Measurements from ENCODE around the gene PSPH.

Gene PSPH

GRCh38 chr7:55973747-55974250, 77.4 kb downstream of the PSPH start:
- no peaks in the 10 kb centered on the region for H3K4me1 ChIP-seq (ENCODE audit: control insufficient read depth in 1 of 2, insufficient read depth in 2 of 2, low read length in 2 of 2)
- H3K4me3 ChIP-seq (ENCODE audit: low read depth in 1 of 2, low read length in 2 of 2), result no peak overlapping the region

GRCh38 chr7:55970978-55971377, 80.3 kb downstream of the PSPH start:
- Histone ChIP-seq H3K4me1 (ENCODE audit: control insufficient read depth in 1 of 2, insufficient read depth in 2 of 2, low read length in 2 of 2) (peaks cover 0 to under 1% of the 10 kb centered on the region in 2 donors), H3K27me3 (ENCODE audit: control insufficient read depth in 1 of 2, insufficient read depth in 2 of 2, low read length in 2 of 2) (no peaks in the 10 kb centered on the region), H3K9me3 (ENCODE audit: control insufficient read depth in 1 of 2, low read length in 2 of 2) (no peaks in the 10 kb centered on the region), H3K36me3 (ENCODE audit: control insufficient read depth in 1 of 2, insufficient read depth in 2 of 2, low read length in 2 of 2) (peaks cover 0 to 6% of the 10 kb centered on the region in 2 donors), H3K4me3 (ENCODE audit: low read depth in 1 of 2, low read length in 2 of 2) (no peak overlapping the region), H3K9ac (ENCODE audit: low read depth in 1 of 2, low read length in 2 of 2) (no peak overlapping the region), H3K27ac (ENCODE audit: low read depth, low read length) (no peak overlapping the region)

More at GRCh38 chr7:55973747-55974250, 77.4 kb downstream of the PSPH start:
- Histone ChIP-seq H3K9ac (ENCODE audit: low read depth in 1 of 2, low read length in 2 of 2) (no peak overlapping the region), H3K27ac (ENCODE audit: low read depth, low read length) (no peak overlapping the region), H3K36me3 (ENCODE audit: control insufficient read depth in 1 of 2, insufficient read depth in 2 of 2, low read length in 2 of 2) (peaks cover 4 to 15% of the 10 kb centered on the region in 2 donors), H3K27me3 (ENCODE audit: control insufficient read depth in 1 of 2, insufficient read depth in 2 of 2, low read length in 2 of 2) (no peaks in the 10 kb centered on the region), H3K9me3 (ENCODE audit: control insufficient read depth in 1 of 2, low read length in 2 of 2) (no peaks in the 10 kb centered on the region)

GRCh38 chr7:55970561-55970960, 80.7 kb downstream of the PSPH start:
- Histone ChIP-seq H3K36me3 (ENCODE audit: control insufficient read depth in 1 of 2, insufficient read depth in 2 of 2, low read length in 2 of 2) (peaks cover 0 to 6% of the 10 kb centered on the region in 2 donors), H3K27me3 (ENCODE audit: control insufficient read depth in 1 of 2, insufficient read depth in 2 of 2, low read length in 2 of 2) (no peaks in the 10 kb centered on the region), H3K9me3 (ENCODE audit: control insufficient read depth in 1 of 2, low read length in 2 of 2) (no peaks in the 10 kb centered on the region), H3K4me3 (ENCODE audit: low read depth in 1 of 2, low read length in 2 of 2) (no peak overlapping the region), H3K27ac (ENCODE audit: low read depth, low read length) (no peak overlapping the region), H3K9ac (ENCODE audit: low read depth in 1 of 2, low read length in 2 of 2) (no peak overlapping the region), H3K4me1 (ENCODE audit: control insufficient read depth in 1 of 2, insufficient read depth in 2 of 2, low read length in 2 of 2) (peaks cover 0 to 4% of the 10 kb centered on the region in 2 donors)

- Histone ChIP-seq H3K9ac (ENCODE audit: low read depth in 1 of 2, low read length in 2 of 2) (no peak overlapping the region), H3K36me3 (ENCODE audit: control insufficient read depth in 1 of 2, insufficient read depth in 2 of 2, low read length in 2 of 2) (peaks cover 0 to 6% of the 10 kb centered on the region in 2 donors), H3K4me1 (ENCODE audit: control insufficient read depth in 1 of 2, insufficient read depth in 2 of 2, low read length in 2 of 2) (peaks cover 0 to 8% of the 10 kb centered on the region in 2 donors), H3K4me3 (ENCODE audit: low read depth in 1 of 2, low read length in 2 of 2) (no peak overlapping the region), H3K27me3 (ENCODE audit: control insufficient read depth in 1 of 2, insufficient read depth in 2 of 2, low read length in 2 of 2) (no peaks in the 10 kb centered on the region), H3K27ac (ENCODE audit: low read depth, low read length) (no peak overlapping the region), H3K9me3 (ENCODE audit: control insufficient read depth in 1 of 2, low read length in 2 of 2) (no peaks in the 10 kb centered on the region)
These were observed 81.9 kb downstream of the PSPH start for GRCh38 chr7:55969391-55969790.

GRCh38 chr7:55966851-55967250, 84.4 kb downstream of the PSPH start:
- Histone ChIP-seq H3K9ac (ENCODE audit: low read depth in 1 of 2, low read length in 2 of 2) (no peak overlapping the region), H3K36me3 (ENCODE audit: control insufficient read depth in 1 of 2, insufficient read depth in 2 of 2, low read length in 2 of 2) (peaks cover 0 to 6% of the 10 kb centered on the region in 2 donors), H3K27ac (ENCODE audit: low read depth, low read length) (no peak overlapping the region), H3K4me1 (ENCODE audit: control insufficient read depth in 1 of 2, insufficient read depth in 2 of 2, low read length in 2 of 2) (peaks cover 0 to 14% of the 10 kb centered on the region in 2 donors), H3K9me3 (ENCODE audit: control insufficient read depth in 1 of 2, low read length in 2 of 2) (no peaks in the 10 kb centered on the region), H3K27me3 (ENCODE audit: control insufficient read depth in 1 of 2, insufficient read depth in 2 of 2, low read length in 2 of 2) (no peaks in the 10 kb centered on the region), H3K4me3 (ENCODE audit: low read depth in 1 of 2, low read length in 2 of 2) (no peak overlapping the region)

GRCh38 chr7:55965805-55966421, 85.3 kb downstream of the PSPH start:
- peak overlapping the region in 1 of 2 donors; percentile 81 for H3K4me3 ChIP-seq (ENCODE audit: low read depth in 1 of 2, low read length in 2 of 2)
- no peaks in the 10 kb centered on the region for H3K9me3 ChIP-seq (ENCODE audit: control insufficient read depth in 1 of 2, low read length in 2 of 2)
- peaks cover 0 to 14% of the 10 kb centered on the region in 2 donors for H3K4me1 ChIP-seq (ENCODE audit: control insufficient read depth in 1 of 2, insufficient read depth in 2 of 2, low read length in 2 of 2)
- H3K27me3 ChIP-seq (ENCODE audit: control insufficient read depth in 1 of 2, insufficient read depth in 2 of 2, low read length in 2 of 2), result no peaks in the 10 kb centered on the region
- peaks cover 0 to 6% of the 10 kb centered on the region in 2 donors for H3K36me3 ChIP-seq (ENCODE audit: control insufficient read depth in 1 of 2, insufficient read depth in 2 of 2, low read length in 2 of 2)
- H3K27ac ChIP-seq (ENCODE audit: low read depth, low read length), result no peak overlapping the region
- no peak overlapping the region for H3K9ac ChIP-seq (ENCODE audit: low read depth in 1 of 2, low read length in 2 of 2)

- Histone ChIP-seq H3K36me3 (ENCODE audit: control insufficient read depth in 1 of 2, insufficient read depth in 2 of 2, low read length in 2 of 2) (peaks cover 0 to 6% of the 10 kb centered on the region in 2 donors), H3K4me3 (ENCODE audit: low read depth in 1 of 2, low read length in 2 of 2) (peak overlapping the region; percentile 71 to 81), H3K27ac (ENCODE audit: low read depth, low read length) (peak overlapping the region; percentile 93), H3K9ac (ENCODE audit: low read depth in 1 of 2, low read length in 2 of 2) (peak overlapping the region; percentile 61 to 77), H3K4me1 (ENCODE audit: control insufficient read depth in 1 of 2, insufficient read depth in 2 of 2, low read length in 2 of 2) (peaks cover 0 to 14% of the 10 kb centered on the region in 2 donors), H3K27me3 (ENCODE audit: control insufficient read depth in 1 of 2, insufficient read depth in 2 of 2, low read length in 2 of 2) (no peaks in the 10 kb centered on the region), H3K9me3 (ENCODE audit: control insufficient read depth in 1 of 2, low read length in 2 of 2) (no peaks in the 10 kb centered on the region)
These were observed 86.2 kb downstream of the PSPH start for GRCh38 chr7:55965100-55965470.

- peak within 1 kb of the TSS; percentile 71 to 81 for H3K4me3 ChIP-seq (ENCODE audit: low read depth in 1 of 2, low read length in 2 of 2)
- no peaks in the 10 kb centered on the region for H3K9me3 ChIP-seq (ENCODE audit: control insufficient read depth in 1 of 2, low read length in 2 of 2)
- H3K4me1 ChIP-seq (ENCODE audit: control insufficient read depth in 1 of 2, insufficient read depth in 2 of 2, low read length in 2 of 2), result peaks cover 0 to 14% of the 10 kb centered on the region in 2 donors
- peaks cover 0 to 6% of the 10 kb centered on the region in 2 donors for H3K36me3 ChIP-seq (ENCODE audit: control insufficient read depth in 1 of 2, insufficient read depth in 2 of 2, low read length in 2 of 2)
- no peaks in the 10 kb centered on the region for H3K27me3 ChIP-seq (ENCODE audit: control insufficient read depth in 1 of 2, insufficient read depth in 2 of 2, low read length in 2 of 2)
- peak within 1 kb of the TSS; percentile 70 to 77 for H3K9ac ChIP-seq (ENCODE audit: low read depth in 1 of 2, low read length in 2 of 2)
- H3K27ac ChIP-seq (ENCODE audit: low read depth, low read length), result peak within 1 kb of the TSS; percentile 93
These were observed 86.8 kb downstream of the PSPH start, which contains the start of gene NIPSNAP2 for GRCh38 chr7:55964261-55965099. Gene NIPSNAP2, plus strand, starts transcription at chr7:55964585. Its CDS starts 25 bp downstream, at chr7:55964610.

GRCh38 chr7:55963584-55964168, 87.6 kb downstream of the PSPH start:
- no peak overlapping the region for H3K27ac ChIP-seq (ENCODE audit: low read depth, low read length)

More at GRCh38 chr7:55963584-55964168, 87.6 kb downstream of the PSPH start:
- H3K36me3 ChIP-seq (ENCODE audit: control insufficient read depth in 1 of 2, insufficient read depth in 2 of 2, low read length in 2 of 2), result peaks cover 0 to 2% of the 10 kb centered on the region in 2 donors
- no peaks in the 10 kb centered on the region for H3K27me3 ChIP-seq (ENCODE audit: control insufficient read depth in 1 of 2, insufficient read depth in 2 of 2, low read length in 2 of 2)
- H3K9ac ChIP-seq (ENCODE audit: low read depth in 1 of 2, low read length in 2 of 2), result peak overlapping the region; percentile 66 to 70
- H3K4me1 ChIP-seq (ENCODE audit: control insufficient read depth in 1 of 2, insufficient read depth in 2 of 2, low read length in 2 of 2), result peaks cover 0 to 14% of the 10 kb centered on the region in 2 donors
- H3K9me3 ChIP-seq (ENCODE audit: control insufficient read depth in 1 of 2, low read length in 2 of 2), result no peaks in the 10 kb centered on the region
- H3K4me3 ChIP-seq (ENCODE audit: low read depth in 1 of 2, low read length in 2 of 2), result peak overlapping the region; percentile 69 to 81

Measured in duodenal mucosa (tissue), 2 donors.